HG03558 (cell line): ENCODE data around the gene TBCE.

Experiments used
- ATAC-seq: cut with Tn5 transposase; IDR thresholded peaks from one replicate; pipeline ENCODE4 v1.9.1; 2021; ENCODE audit warnings: moderate number of reproducible peaks; ENCODE audit not compliant: unreplicated experiment; ENCODE audit errors: extremely low read depth

Gene TBCE

GRCh38 chr1:235408503-235408960 lies 41.3 kb downstream of the TBCE start:
- no peak for ATAC-seq

GRCh38 chr1:235409042-235409820 lies 42.0 kb downstream of the TBCE start:
- ATAC-seq, result no peak

- ATAC-seq, result no peak
Measured at GRCh38 chr1:235410467-235410866, 43.2 kb downstream of the TBCE start.

- no peak for ATAC-seq
Measured at GRCh38 chr1:235411489-235412486, 44.6 kb downstream of the TBCE start.

- ATAC-seq, result no peak
Measured at GRCh38 chr1:235415008-235415904, 48.0 kb downstream of the TBCE start.

- ATAC-seq, result no peak
Measured at GRCh38 chr1:235416662-235417049, 49.4 kb downstream of the TBCE start.

- no peak for ATAC-seq
Measured at GRCh38 chr1:235417086-235417697, 50.0 kb downstream of the TBCE start.

GRCh38 chr1:235421751-235422150 lies 54.5 kb downstream of the TBCE start:
- ATAC-seq, result no peak

GRCh38 chr1:235423214-235423652 lies 56.0 kb downstream of the TBCE start:
- ATAC-seq, result no peak

- no peak for ATAC-seq
Measured at GRCh38 chr1:235424092-235424491, 56.9 kb downstream of the TBCE start.

- ATAC-seq, result no peak
Measured at GRCh38 chr1:235425357-235425756, 58.1 kb downstream of the TBCE start.

GRCh38 chr1:235426143-235426542 lies 58.9 kb downstream of the TBCE start:
- ATAC-seq, result no peak

- no peak for ATAC-seq
Measured at GRCh38 chr1:235426680-235427079, 59.5 kb downstream of the TBCE start.

- ATAC-seq, result no peak
Measured at GRCh38 chr1:235427447-235427846, 60.2 kb downstream of the TBCE start.

GRCh38 chr1:235429143-235429542 lies 61.9 kb downstream of the TBCE start:
- no peak for ATAC-seq

- no peak for ATAC-seq
Measured at GRCh38 chr1:235430991-235431390, 63.8 kb downstream of the TBCE start.

- no peak for ATAC-seq
Measured at GRCh38 chr1:235434001-235434400, 66.8 kb downstream of the TBCE start.

GRCh38 chr1:235441159-235441685 lies 74.0 kb downstream of the TBCE start:
- no peak for ATAC-seq

GRCh38 chr1:235442788-235443429 lies 75.7 kb downstream of the TBCE start:
- ATAC-seq, result no peak
